Transverse colon (tissue), 4 donors: ENCODE data around the gene MRPL48. TPM values are rescaled to one million over a fixed set of nuclear protein-coding genes. Genes with fewer than 3 reads are reported as not detected.

ENCODE experiments used
- DNase-seq: peaks from one replicate; pipeline ENCODE4 v3.0.0-alpha.2; 2019
- H3K27ac ChIP-seq, 4 donors: fragments of 200-600 bp; sonication (generic); 2 replicates each; pipeline ENCODE4 v1.5.1; 2016 to 2018; ENCODE audit warnings: inconsistent platforms in 4 of 4
- H3K27me3 ChIP-seq: fragments of 200-600 bp; sonication (generic); 2 replicates; pipeline ENCODE4 v1.5.1; 2017; ENCODE audit warnings: inconsistent platforms
- H3K36me3 ChIP-seq, 4 donors: fragments of 200-600 bp; sonication (generic); 2 replicates each; pipeline ENCODE4 v1.5.1; 2017 to 2019; ENCODE audit warnings: inconsistent platforms in 4 of 4
- H3K4me1 ChIP-seq, 4 donors: fragments of 200-600 bp; sonication (generic); 2 replicates each; pipeline ENCODE4 v1.5.1; 2017 to 2020; ENCODE audit warnings: inconsistent platforms in 4 of 4
- H3K4me3 ChIP-seq, 4 donors: fragments of 200-600 bp; sonication (generic); 1 replicate in 1 of 4; 2 replicates in 3 of 4; pipeline versions ENCODE4 v1.5.1 to v1.6.1; 2017 to 2019; ENCODE audit warnings: inconsistent platforms in 4 of 4
- H3K9me3 ChIP-seq, 2 donors: fragments of 200-600 bp; sonication (generic); 2 replicates each; pipeline ENCODE4 v1.5.1; 2017 to 2019; ENCODE audit warnings: inconsistent platforms in 2 of 2
- EP300 ChIP-seq: sonication (generic); formaldehyde crosslinking; IDR thresholded peaks from one replicate; pipeline ENCODE4 v1.6.1; 2017; ENCODE audit warnings: antibody characterized with exemption, low read depth
- POLR2A ChIP-seq: fragments of 450-650 bp; IDR thresholded peaks from one replicate; pipeline ENCODE4 v1.6.1; 2016; ENCODE audit warnings: antibody characterized with exemption, mild to moderate bottlenecking, moderate library complexity
- POLR2AphosphoS5 ChIP-seq, 3 donors: sonication (generic); formaldehyde crosslinking; IDR thresholded peaks; one replicate each; pipeline ENCODE4 v1.6.1; 2016; ENCODE audit warnings: antibody characterized with exemption in 3 of 3
- WGBS, 2 donors: methylation state at CpG; one replicate each; pipeline ENCODE4 v1.1.5; 2018; ENCODE audit warnings: low coverage in 1 of 2; 5-methylcytosine and 5-hydroxymethylcytosine counted together
- in situ Hi-C, 4 donors: fragments of 200-750 bp; cut with MboI; loops; one replicate each; pipeline versions ENCODE4 v1.15.0 to v1.15.1; 2017; ENCODE audit warnings: low sequenced_read_pairs in 3 of 4, low pct_ligation_motif_present in 1 of 4, low pct_unique_long_range_greater_than_20kb in 1 of 4
- intact Hi-C: fragments of 100-400 bp; cut with DNase I; formaldehyde crosslinking; loops from one replicate; pipeline ENCODE4 v1.15.1; 2023; ENCODE audit warnings: low total_unique reads
- total RNA-seq, 4 donors: library from RNA; depleted of rRNA; stranded (reverse); fragments of >200 nt; gene quantifications; one replicate each; pipeline ENCODE4 v1.1.0, GENCODE V29; 2016
- TF ChIP-seq, protein P1 (sequence below), 5 experiments: fragments of 200-600 bp in 3 of 5; fragments of 450-650 bp in 2 of 5; sonication (generic) in 3 of 5; IDR thresholded peaks; 1 replicate in 2 of 5; 2 replicates in 3 of 5; pipeline ENCODE4 v1.5.1; 2016 to 2017; ENCODE audit warnings: antibody characterized with exemption in 5 of 5, inconsistent platforms in 3 of 5, mild to moderate bottlenecking in 2 of 5, moderate library complexity in 1 of 5

MRPL48 gene
- total RNA-seq, 4 donors from 2014 or later, result 10.5 to 21.1 (median 21.0) TPM; not detected in 1

DNA sequence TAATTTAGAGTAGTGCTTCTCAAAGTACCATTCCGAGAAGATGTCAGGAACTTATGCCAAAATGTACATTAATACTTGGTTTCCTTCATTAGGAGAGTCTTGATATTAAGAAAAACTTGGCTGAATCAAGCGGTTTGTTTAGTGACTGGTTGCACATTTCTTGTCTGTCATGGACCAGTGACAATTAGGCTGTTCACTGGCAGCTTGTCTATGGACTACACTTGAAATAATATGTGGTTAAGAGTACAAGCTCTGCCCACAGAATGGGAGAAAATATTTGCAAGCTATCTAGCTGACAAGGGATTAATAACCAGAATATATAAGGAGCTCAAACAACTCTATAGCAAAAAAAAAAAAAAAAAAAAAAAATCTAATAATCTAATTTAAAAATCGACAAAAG lies 64.4 kb downstream of the MRPL48 start:
- 97 to 100% methylated on average over 2 to 3 of the region's 3 CpGs for WGBS, 2 donors
- Histone ChIP-seq H3K36me3 (peaks cover 0 to 16% (median 0%) of the 10 kb centered on the region in 4 donors), H3K27me3 (no peaks in the 10 kb centered on the region), H3K4me1 (no peaks in the 10 kb centered on the region), H3K9me3 (no peaks in the 10 kb centered on the region), H3K27ac (no peak overlapping the region), H3K4me3 (no peak overlapping the region)
- intact Hi-C loops, result no loop called here
- no peak for DNase-seq
- TF ChIP-seq POLR2AphosphoS5 (IDR thresholded peaks at IDR 0.05), result no peak
- no peak for TF ChIP-seq POLR2A
- TF ChIP-seq, protein P1, sequence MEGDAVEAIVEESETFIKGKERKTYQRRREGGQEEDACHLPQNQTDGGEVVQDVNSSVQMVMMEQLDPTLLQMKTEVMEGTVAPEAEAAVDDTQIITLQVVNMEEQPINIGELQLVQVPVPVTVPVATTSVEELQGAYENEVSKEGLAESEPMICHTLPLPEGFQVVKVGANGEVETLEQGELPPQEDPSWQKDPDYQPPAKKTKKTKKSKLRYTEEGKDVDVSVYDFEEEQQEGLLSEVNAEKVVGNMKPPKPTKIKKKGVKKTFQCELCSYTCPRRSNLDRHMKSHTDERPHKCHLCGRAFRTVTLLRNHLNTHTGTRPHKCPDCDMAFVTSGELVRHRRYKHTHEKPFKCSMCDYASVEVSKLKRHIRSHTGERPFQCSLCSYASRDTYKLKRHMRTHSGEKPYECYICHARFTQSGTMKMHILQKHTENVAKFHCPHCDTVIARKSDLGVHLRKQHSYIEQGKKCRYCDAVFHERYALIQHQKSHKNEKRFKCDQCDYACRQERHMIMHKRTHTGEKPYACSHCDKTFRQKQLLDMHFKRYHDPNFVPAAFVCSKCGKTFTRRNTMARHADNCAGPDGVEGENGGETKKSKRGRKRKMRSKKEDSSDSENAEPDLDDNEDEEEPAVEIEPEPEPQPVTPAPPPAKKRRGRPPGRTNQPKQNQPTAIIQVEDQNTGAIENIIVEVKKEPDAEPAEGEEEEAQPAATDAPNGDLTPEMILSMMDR (IDR thresholded peaks at IDR 0.05), result no peak
- no peak for TF ChIP-seq EP300
- in situ Hi-C loops, result no loop called here

DNA sequence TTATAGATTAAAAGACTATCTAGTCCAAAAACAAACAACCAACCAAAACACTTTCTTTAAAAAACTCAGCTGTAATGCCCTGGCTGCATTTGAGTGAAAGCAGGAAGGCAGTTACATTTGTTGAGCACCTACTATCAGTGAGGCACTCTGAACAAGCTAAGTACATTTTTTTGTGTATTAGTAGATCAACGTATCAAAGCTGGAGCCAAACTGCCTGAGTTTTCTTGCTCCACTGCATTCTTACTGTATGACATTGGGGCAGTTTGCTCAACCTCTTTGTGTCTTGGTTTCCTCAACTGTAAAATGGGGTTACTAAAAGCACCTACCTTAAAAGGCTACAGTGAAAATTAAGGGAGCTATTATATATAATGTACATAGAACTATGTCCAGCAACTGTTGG lies 67.0 kb downstream of the MRPL48 start:
- H3K36me3 ChIP-seq, result peaks cover 0 to 9% (median 0%) of the 10 kb centered on the region in 4 donors
- no peaks in the 10 kb centered on the region for H3K27me3 ChIP-seq
- H3K4me3 ChIP-seq, result no peak overlapping the region
- no peak overlapping the region for H3K27ac ChIP-seq
- in situ Hi-C loops, result no loop called here
- intact Hi-C loops, result no loop called here
- TF ChIP-seq, protein P1 (IDR thresholded peaks at IDR 0.05), result no peak
- TF ChIP-seq EP300, result no peak
- no peak for DNase-seq
- no peaks in the 10 kb centered on the region for H3K9me3 ChIP-seq
- no peaks in the 10 kb centered on the region for H3K4me1 ChIP-seq
- 100% methylated on average over 1 of the region's 1 CpG for WGBS, 2 donors

DNA sequence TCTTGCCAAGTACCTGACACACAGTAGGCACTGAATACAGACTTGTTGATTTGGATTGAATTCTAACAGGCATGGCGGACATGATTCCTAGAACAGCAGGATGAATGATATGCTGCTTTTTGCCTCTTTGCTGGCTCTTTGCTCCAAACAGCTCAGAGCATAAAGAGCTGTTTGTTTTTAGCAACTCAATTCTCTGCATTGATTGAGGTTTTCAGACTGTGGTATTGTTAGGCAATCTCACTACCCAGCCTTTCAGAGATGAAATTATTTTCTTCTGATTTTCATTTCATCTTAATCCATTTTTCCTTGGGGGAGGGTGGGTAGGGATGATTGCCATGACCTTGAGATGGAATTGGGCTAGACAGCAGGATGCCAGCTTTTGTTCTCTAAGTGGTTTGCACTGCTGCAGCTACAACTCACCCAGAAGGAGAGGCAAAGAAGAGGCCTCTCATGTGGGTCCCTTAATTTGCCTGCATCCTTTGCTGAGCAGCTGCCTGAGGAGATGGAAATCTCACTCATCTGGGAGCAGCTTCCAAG lies 68.4 kb downstream of the MRPL48 start:
- Histone ChIP-seq H3K4me3 (no peak overlapping the region), H3K27ac (no peak overlapping the region), H3K4me1 (no peaks in the 10 kb centered on the region), H3K9me3 (no peaks in the 10 kb centered on the region), H3K27me3 (no peaks in the 10 kb centered on the region), H3K36me3 (peaks cover 0 to 17% (median 0%) of the 10 kb centered on the region in 4 donors)
- in situ Hi-C loops, result no loop called here
- intact Hi-C loops, result no loop called here
- DNase-seq, result no peak
- TF ChIP-seq POLR2AphosphoS5 (IDR thresholded peaks at IDR 0.05) (no peak), EP300 (no peak), POLR2A (no peak)
- TF ChIP-seq, protein P1 (IDR thresholded peaks at IDR 0.05), result no peak
- WGBS, 2 donors, result 95% methylated on average over 1 of the region's 1 CpG; no CpG with 5 or more reads in 1 of the 2 donors

DNA sequence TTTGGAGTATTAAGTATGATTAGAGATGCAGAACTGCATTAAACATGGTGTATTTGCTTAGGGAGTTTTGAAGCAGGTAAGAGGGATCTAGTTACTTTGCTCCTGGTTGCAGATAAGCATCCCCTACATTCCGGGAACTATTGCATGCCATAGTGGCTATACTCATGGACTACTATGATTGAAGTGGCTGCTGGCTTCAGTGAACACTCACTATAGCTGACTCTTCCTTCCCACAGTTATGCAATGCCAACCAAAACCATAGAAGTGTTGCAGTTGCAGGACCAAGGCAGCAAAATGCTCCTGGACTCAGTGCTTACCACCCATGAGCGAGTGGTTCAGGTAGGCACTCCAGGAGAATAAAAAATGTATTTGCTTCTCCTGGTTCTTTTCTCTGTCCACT lies 72.0 kb downstream of the MRPL48 start:
- no peaks in the 10 kb centered on the region for H3K4me1 ChIP-seq
- H3K36me3 ChIP-seq, result peaks cover 0 to 16% (median 2%) of the 10 kb centered on the region in 4 donors
- TF ChIP-seq POLR2A, result no peak
- no peak for TF ChIP-seq POLR2AphosphoS5 (IDR thresholded peaks at IDR 0.05)
- TF ChIP-seq, protein P1 (IDR thresholded peaks at IDR 0.05), result no peak
- H3K9me3 ChIP-seq, result no peaks in the 10 kb centered on the region
- intact Hi-C loops (no loop called here), in situ Hi-C loops (no loop called here)
- 100% methylated on average over 1 to 2 of the region's 2 CpGs for WGBS, 2 donors
- no peak overlapping the region for H3K4me3 ChIP-seq
- no peaks in the 10 kb centered on the region for H3K27me3 ChIP-seq
- DNase-seq, result no peak
- H3K27ac ChIP-seq, result no peak overlapping the region
